Epithelial cell of esophagus (primary cell): ENCODE results near the gene MTUS2.

Source experiments
- DNase-seq: peaks from one replicate; pipeline ENCODE4 v3.0.0; 2010; ENCODE audit warnings: low read depth
- H3K4me3 ChIP-seq: 2 replicates; pipeline ENCODE4 v1.5.1; 2011; ENCODE audit warnings: mild to moderate bottlenecking, low read length, control low read depth
- CTCF ChIP-seq: IDR thresholded peaks from 2 replicates; pipeline ENCODE4 v1.5.1; 2011; ENCODE audit warnings: low read depth, mild to moderate bottlenecking, low read length, control low read depth, inconsistent platforms; ENCODE audit not compliant: insufficient read depth; ENCODE audit errors: missing control alignments

MTUS2 gene

GRCh38 chr13:29513981-29514719, 694.0 kb downstream of the MTUS2 start:
- no peak for TF ChIP-seq CTCF
- DNase-seq = no peak
- no peak overlapping the region for H3K4me3 ChIP-seq

GRCh38 chr13:29514720-29515310, 694.7 kb downstream of the MTUS2 start:
- H3K4me3 ChIP-seq = no peak overlapping the region
- DNase-seq = no peak
- no peak for TF ChIP-seq CTCF

GRCh38 chr13:29515372-29515771, 695.2 kb downstream of the MTUS2 start:
- H3K4me3 ChIP-seq = no peak overlapping the region
- no peak for TF ChIP-seq CTCF
- DNase-seq = no peak

- no peak overlapping the region for H3K4me3 ChIP-seq
- DNase-seq = no peak
- TF ChIP-seq CTCF = no peak
Measured at GRCh38 chr13:29516012-29516411, 695.9 kb downstream of the MTUS2 start.

GRCh38 chr13:29516880-29517279, 696.7 kb downstream of the MTUS2 start:
- DNase-seq = no peak
- TF ChIP-seq CTCF = no peak
- H3K4me3 ChIP-seq = no peak overlapping the region

- H3K4me3 ChIP-seq = no peak overlapping the region
- TF ChIP-seq CTCF = no peak
- DNase-seq = no peak
Measured at GRCh38 chr13:29519921-29520320, 699.8 kb downstream of the MTUS2 start.

- DNase-seq = no peak
- TF ChIP-seq CTCF = no peak
- no peak overlapping the region for H3K4me3 ChIP-seq
Measured at GRCh38 chr13:29520671-29521070, 700.5 kb downstream of the MTUS2 start.
